K562 (cell line): ENCODE measurements around the gene SNRPA. TPM values are rescaled to one million over a fixed set of nuclear protein-coding genes. Genes with fewer than 3 reads are reported as not detected.

Experiments used
- ATAC-seq: fragments of 200-7000 bp; cut with Tn5 transposase; 3 replicates; pipeline ENCODE4 v1.9.1; 2020; ENCODE audit warnings: moderate library complexity
- BruUV-seq: library from RNA; stranded (reverse); fragments of 400-500 nt; replicated peaks from 2 replicates; lab custom pipeline; 2021; lab: Mats Ljungman, UMichigan
- CTCF ChIA-PET: fragments of 300-600 bp; formaldehyde crosslinking; extraction: SDS; loops from one replicate; lab custom pipeline; 2021; ENCODE audit warnings: low intra/inter-chr PET ratio; lab: Yijun Ruan, JAX
- POLR2A ChIA-PET: fragments of 300-600, 350-650 bp; sonication (Branson Sonifier 250); formaldehyde crosslinking; extraction: SDS; loops from one replicate; lab custom pipeline; 2021; ENCODE audit warnings: antibody characterized with exemption, inconsistent platforms; lab: Yijun Ruan, JAX
- DNase-seq, 4 experiments: peaks; one replicate each; pipeline versions ENCODE4 v3.0.0 to v3.0.0-alpha.2; 2011 to 2018; ENCODE audit warnings: low spot score in 3 of 4, mixed read lengths in 3 of 4; ENCODE audit errors: extremely low read depth in 1 of 4
- FAIRE-seq: peaks from 2 replicates; lab custom pipeline; 2011; peaks lifted over from hg19 to GRCh38; lab: Jason Lieb, UNC
- H2AFZ ChIP-seq: 2 replicates; pipeline ENCODE4 v1.6.0; 2011; ENCODE audit warnings: low read depth, low read length, control low read depth, inconsistent platforms
- H3K27ac ChIP-seq: fragments of 200-600 bp; 3 replicates; pipeline ENCODE4 v1.8.0; 2011; ENCODE audit warnings: low read depth, mild to moderate bottlenecking, control low read depth, inconsistent platforms, low read length, moderate library complexity, mixed read lengths; ENCODE audit errors: extremely low read depth
- H3K27me3 ChIP-seq, 2 experiments: fragments of 300-600 bp in 1 of 2; 2 replicates in 1 of 2; 3 replicates in 1 of 2; pipeline versions ENCODE4 v1.6.0 to v1.8.0; 2011; ENCODE audit warnings: inconsistent platforms in 2 of 2, low read length in 2 of 2, mild to moderate bottlenecking in 1 of 2, mixed read lengths in 1 of 2, moderate library complexity in 1 of 2; ENCODE audit not compliant: control insufficient read depth in 2 of 2, insufficient read depth in 2 of 2
- H3K36me3 ChIP-seq: fragments of 300-600 bp; 3 replicates; pipeline ENCODE4 v1.8.0; 2011; ENCODE audit warnings: mild to moderate bottlenecking, low read length, inconsistent platforms; ENCODE audit not compliant: control insufficient read depth, insufficient read depth
- H3K4me1 ChIP-seq, 2 experiments: fragments of 200-600 bp in 1 of 2; replicated peaks in 1 of 2; 2 replicates in 1 of 2; 3 replicates in 1 of 2; pipeline versions ENCODE4 v1.5.1 to v1.8.0; 2011; ENCODE audit warnings: inconsistent platforms in 2 of 2, low read length in 2 of 2, mild to moderate bottlenecking in 1 of 2, mixed read lengths in 1 of 2, moderate library complexity in 1 of 2; ENCODE audit not compliant: control insufficient read depth in 2 of 2, insufficient read depth in 2 of 2
- H3K4me2 ChIP-seq: 2 replicates; pipeline ENCODE4 v1.6.1; 2011; ENCODE audit warnings: low read length, control low read depth, inconsistent platforms, mixed read lengths; ENCODE audit not compliant: insufficient read depth
- H3K4me3 ChIP-seq: fragments of 200-600 bp; sonication (generic), shearing (Covaris generic); 2 replicates; pipeline ENCODE4 v1.5.1; 2016; ENCODE audit warnings: control low read depth, inconsistent platforms
- H3K79me2 ChIP-seq: fragments of 200-600 bp; 3 replicates; pipeline ENCODE4 v1.8.0; 2011; ENCODE audit warnings: low read length, inconsistent platforms; ENCODE audit not compliant: control insufficient read depth, insufficient read depth
- H3K9ac ChIP-seq, 2 experiments: 2 replicates each; pipeline versions ENCODE4 v1.6.0 to v1.6.1; 2011; ENCODE audit warnings: low read depth in 2 of 2, low read length in 2 of 2, control low read depth in 1 of 2, inconsistent platforms in 1 of 2, mild to moderate bottlenecking in 1 of 2, mixed read lengths in 1 of 2; ENCODE audit not compliant: insufficient read depth in 1 of 2
- H3K9me1 ChIP-seq: one replicate; pipeline ENCODE4 v1.6.0; 2011; ENCODE audit warnings: inconsistent platforms, mild to moderate bottlenecking, low read length, moderate library complexity; ENCODE audit not compliant: control insufficient read depth, insufficient read depth
- H3K9me3 ChIP-seq: replicated peaks from 2 replicates; pipeline ENCODE4 v1.5.1; 2011; ENCODE audit warnings: low read depth, low read length, inconsistent platforms; ENCODE audit not compliant: control insufficient read depth, insufficient read depth
- H4K20me1 ChIP-seq: replicated peaks from 2 replicates; pipeline ENCODE4 v1.6.1; 2011; ENCODE audit warnings: low read length, inconsistent platforms, mixed read lengths; ENCODE audit not compliant: control insufficient read depth, insufficient read depth
- CCNT2 ChIP-seq: IDR thresholded peaks from 2 replicates; pipeline ENCODE4 v1.6.1; 2011; ENCODE audit warnings: borderline replicate concordance, low read depth, mild to moderate bottlenecking, moderate library complexity, mixed read lengths, low read length; ENCODE audit not compliant: insufficient read length; ENCODE audit errors: extremely low read depth
- ESRRA ChIP-seq: fragments of 450-650 bp; IDR thresholded peaks from 2 replicates; pipeline ENCODE4 v1.6.1; 2014; ENCODE audit warnings: low read depth, mild to moderate bottlenecking, moderate library complexity, borderline replicate concordance
- IFI16 ChIP-seq: fragments of 250-450 bp; sonication (Bioruptor Pico); IDR thresholded peaks from 2 replicates; pipeline ENCODE4 v2.1.2; 2022; ENCODE audit warnings: mild to moderate bottlenecking, inconsistent platforms
- NR2C2 ChIP-seq, 2 experiments: fragments of 200-800 bp in 1 of 2; sonication (Bioruptor generic) in 1 of 2; sonication (generic) in 1 of 2; formaldehyde crosslinking in 1 of 2; IDR thresholded peaks; 2 replicates each; pipeline versions ENCODE4 v1.6.1 to v1.8.0; 2016 to 2022; ENCODE audit warnings: mild to moderate bottlenecking in 1 of 2, missing compliant biosample characterization in 1 of 2, missing genetic modification characterization in 1 of 2, missing genetic modification reagents in 1 of 2
- POLR2A ChIP-seq: fragments of 450-650 bp; conservative IDR thresholded peaks from 2 replicates; pipeline ENCODE4 v1.6.1; 2016
- POLR2G ChIP-seq: fragments of 200-400 bp; formaldehyde crosslinking; IDR thresholded peaks from 2 replicates; pipeline ENCODE4 v1.6.1; 2017; ENCODE audit warnings: low read depth, mild to moderate bottlenecking, antibody characterized with exemption, low read length, moderate library complexity
- RBFOX2 ChIP-seq: fragments of 200-400 bp; formaldehyde crosslinking; IDR thresholded peaks from 2 replicates; pipeline ENCODE4 v1.6.1; 2017; ENCODE audit warnings: low read depth, mild to moderate bottlenecking, low read length, moderate library complexity
- SUPT5H ChIP-seq: fragments of 450-650 bp; IDR thresholded peaks from 2 replicates; pipeline ENCODE4 v1.6.1; 2016
- WGBS: fragments of 100-300 bp; shearing (Covaris generic); methylation state at CpG from one replicate; pipeline ENCODE4 v1.1.6; 2016; ENCODE audit warnings: low coverage, mixed read lengths; ENCODE audit not compliant: insufficient coverage; ENCODE audit errors: missing lambda C conversion rate; 5-methylcytosine and 5-hydroxymethylcytosine counted together
- in situ Hi-C: fragments of 300-500 bp; cut with MboI; formaldehyde crosslinking; loops from 4 replicates; pipeline ENCODE4 v1.15.0; 2018; ENCODE audit warnings: inconsistent platforms, mixed read lengths
- intact Hi-C: fragments of 100-400 bp; cut with micrococcal nuclease; formaldehyde crosslinking; loops from 2 replicates; pipeline ENCODE4 v1.14.2; 2022
- polyA plus RNA-seq, 8 experiments: library from polyadenylated mRNA; depleted of rRNA in 4 of 8; stranded (reverse) in 5 of 8; unstranded in 3 of 8; fragments of >200 nt; fragmentation: Nextera tagmentation in 2 of 8; fragmentation: Illumina TruSeq in 1 of 8; extraction: Ambion mirVana in 2 of 8; extraction: Trizol in 1 of 8; gene quantifications; 2 replicates each; pipeline versions ENCODE4 v1.2.1 to v1.2.3, GENCODE V29; 2011 to 2014; ENCODE audit warnings: inconsistent platforms in 1 of 8, missing spikeins in 1 of 8
- total RNA-seq, 7 experiments: library from RNA; depleted of rRNA in 6 of 7; stranded (reverse); fragments of >200 nt in 6 of 7; fragmentation: Illumina TruSeq in 2 of 7; extraction: Trizol in 2 of 7; gene quantifications; 2 replicates each; pipeline versions ENCODE4 v1.2.1 to v1.2.3, GENCODE V29; 2011 to 2021; ENCODE audit warnings: low replicate concordance in 1 of 7
- TF ChIP-seq, protein P1 (sequence below): fragments of 250-450 bp; sonication (Bioruptor Pico); IDR thresholded peaks from 2 replicates; pipeline ENCODE4 v1.8.0; 2022; ENCODE audit warnings: inconsistent platforms
- TF ChIP-seq, protein P2 (sequence below): sonication (generic); formaldehyde crosslinking; IDR thresholded peaks from 2 replicates; pipeline ENCODE4 v1.8.1; 2023; ENCODE audit warnings: mild to moderate bottlenecking, missing genetic modification reagents
- TF ChIP-seq, protein P3 (sequence below): sonication (generic); formaldehyde crosslinking; IDR thresholded peaks from 2 replicates; pipeline ENCODE4 v1.8.0; 2022; ENCODE audit warnings: mild to moderate bottlenecking, low read depth, missing genetic modification reagents

The SNRPA gene
- total and polyA plus RNA-seq, 9 of the 15 experiments (the other 6 are each of a cell fraction or from before 2014, with no cell fraction given): 16.3 to 311 (median 193) TPM

DNA sequence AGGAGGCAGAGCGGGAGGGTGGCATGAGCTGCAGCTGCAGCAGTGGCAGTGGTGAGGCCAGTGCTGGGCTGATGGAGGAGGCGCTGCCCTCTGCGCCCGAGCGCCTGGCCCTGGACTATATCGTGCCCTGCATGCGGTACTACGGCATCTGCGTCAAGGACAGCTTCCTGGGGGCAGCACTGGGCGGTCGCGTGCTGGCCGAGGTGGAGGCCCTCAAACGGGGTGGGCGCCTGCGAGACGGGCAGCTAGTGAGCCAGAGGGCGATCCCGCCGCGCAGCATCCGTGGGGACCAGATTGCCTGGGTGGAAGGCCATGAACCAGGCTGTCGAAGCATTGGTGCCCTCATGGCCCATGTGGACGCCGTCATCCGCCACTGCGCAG lies 50.0 kb downstream of the SNRPA start:
- Histone ChIP-seq H3K4me3 (peak overlapping the region; percentile 13; the same call in 1 of the 2 replicates), H3K36me3 (peaks cover 58% of the 10 kb centered on the region; the same call in 2 of the 3 replicates), H3K4me2 (peak overlapping the region; percentile 58), H3K9ac (peak overlapping the region in 1 of 2 experiments; percentile 98; a peak in 2 of 4 replicates), H3K4me1 (peaks cover 53 to 71% of the 10 kb centered on the region in 2 experiments), H3K9me3 (no peaks in the 10 kb centered on the region), H3K27me3 (no peaks in the 10 kb centered on the region), H2AFZ (no peak overlapping the region), H3K27ac (peak overlapping the region; percentile 52; the same call in 2 of the 3 replicates), H4K20me1 (peaks cover 43% of the 10 kb centered on the region), H3K79me2 (peaks cover 67% of the 10 kb centered on the region), H3K9me1 (peaks cover 13% of the 10 kb centered on the region)
- no TSS peak for BruUV-seq
- no peak for FAIRE-seq
- no peak for DNase-seq
- ChIA-PET CTCF (no interaction called here), POLR2A (interaction anchor here (1.0 to 1.7 kb wide), 3 partner anchors 10 to 48 kb away, joined by 3 to 9 read pairs (median 6); partner anchors contain the start of gene RAB4B)
- intact Hi-C loops (no loop called here), in situ Hi-C loops (no loop called here)
- WGBS: 97% methylated on average over 18 of the region's 27 CpGs
- no peak for ATAC-seq
- TF ChIP-seq POLR2A: 0 out of 2 replicates have a peak, but pooled peaks have one; percentile 9
- TF ChIP-seq, protein P1, sequence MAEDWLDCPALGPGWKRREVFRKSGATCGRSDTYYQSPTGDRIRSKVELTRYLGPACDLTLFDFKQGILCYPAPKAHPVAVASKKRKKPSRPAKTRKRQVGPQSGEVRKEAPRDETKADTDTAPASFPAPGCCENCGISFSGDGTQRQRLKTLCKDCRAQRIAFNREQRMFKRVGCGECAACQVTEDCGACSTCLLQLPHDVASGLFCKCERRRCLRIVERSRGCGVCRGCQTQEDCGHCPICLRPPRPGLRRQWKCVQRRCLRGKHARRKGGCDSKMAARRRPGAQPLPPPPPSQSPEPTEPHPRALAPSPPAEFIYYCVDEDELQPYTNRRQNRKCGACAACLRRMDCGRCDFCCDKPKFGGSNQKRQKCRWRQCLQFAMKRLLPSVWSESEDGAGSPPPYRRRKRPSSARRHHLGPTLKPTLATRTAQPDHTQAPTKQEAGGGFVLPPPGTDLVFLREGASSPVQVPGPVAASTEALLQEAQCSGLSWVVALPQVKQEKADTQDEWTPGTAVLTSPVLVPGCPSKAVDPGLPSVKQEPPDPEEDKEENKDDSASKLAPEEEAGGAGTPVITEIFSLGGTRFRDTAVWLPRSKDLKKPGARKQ: no peak
- 0 out of 2 replicates have a peak, but pooled peaks have one; percentile 21 for TF ChIP-seq SUPT5H
- no peak for TF ChIP-seq IFI16 (CRISPR knock-in tag)
- TF ChIP-seq ESRRA: no peak
- TF ChIP-seq, protein P2, sequence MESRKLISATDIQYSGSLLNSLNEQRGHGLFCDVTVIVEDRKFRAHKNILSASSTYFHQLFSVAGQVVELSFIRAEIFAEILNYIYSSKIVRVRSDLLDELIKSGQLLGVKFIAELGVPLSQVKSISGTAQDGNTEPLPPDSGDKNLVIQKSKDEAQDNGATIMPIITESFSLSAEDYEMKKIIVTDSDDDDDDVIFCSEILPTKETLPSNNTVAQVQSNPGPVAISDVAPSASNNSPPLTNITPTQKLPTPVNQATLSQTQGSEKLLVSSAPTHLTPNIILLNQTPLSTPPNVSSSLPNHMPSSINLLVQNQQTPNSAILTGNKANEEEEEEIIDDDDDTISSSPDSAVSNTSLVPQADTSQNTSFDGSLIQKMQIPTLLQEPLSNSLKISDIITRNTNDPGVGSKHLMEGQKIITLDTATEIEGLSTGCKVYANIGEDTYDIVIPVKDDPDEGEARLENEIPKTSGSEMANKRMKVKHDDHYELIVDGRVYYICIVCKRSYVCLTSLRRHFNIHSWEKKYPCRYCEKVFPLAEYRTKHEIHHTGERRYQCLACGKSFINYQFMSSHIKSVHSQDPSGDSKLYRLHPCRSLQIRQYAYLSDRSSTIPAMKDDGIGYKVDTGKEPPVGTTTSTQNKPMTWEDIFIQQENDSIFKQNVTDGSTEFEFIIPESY (CRISPR knock-in tag): peak; percentile 89
- 0 out of 2 replicates have a peak, but pooled peaks have one; percentile 38 for TF ChIP-seq NR2C2 (CRISPR knock-in tag; IDR thresholded peaks at IDR 0.05)
- TF ChIP-seq NR2C2 (tag; IDR thresholded peaks at IDR 0.05): no peak
- peak; percentile 82 for TF ChIP-seq RBFOX2
- TF ChIP-seq POLR2G: peak; percentile 71
- TF ChIP-seq, protein P3, sequence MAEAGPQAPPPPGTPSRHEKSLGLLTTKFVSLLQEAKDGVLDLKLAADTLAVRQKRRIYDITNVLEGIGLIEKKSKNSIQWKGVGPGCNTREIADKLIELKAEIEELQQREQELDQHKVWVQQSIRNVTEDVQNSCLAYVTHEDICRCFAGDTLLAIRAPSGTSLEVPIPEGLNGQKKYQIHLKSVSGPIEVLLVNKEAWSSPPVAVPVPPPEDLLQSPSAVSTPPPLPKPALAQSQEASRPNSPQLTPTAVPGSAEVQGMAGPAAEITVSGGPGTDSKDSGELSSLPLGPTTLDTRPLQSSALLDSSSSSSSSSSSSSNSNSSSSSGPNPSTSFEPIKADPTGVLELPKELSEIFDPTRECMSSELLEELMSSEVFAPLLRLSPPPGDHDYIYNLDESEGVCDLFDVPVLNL (CRISPR knock-in tag): 0 out of 2 replicates have a peak, but pooled peaks have one; percentile 46
- peak; percentile 21 for TF ChIP-seq CCNT2
